H1 (cell line): Measurements from ENCODE around the gene DLK1. TPM values are rescaled to one million over a fixed set of nuclear protein-coding genes. Genes with fewer than 3 reads are reported as not detected.

Source experiments
- CTCF ChIA-PET: fragments of 300-600 bp; sonication (Branson Sonifier 250); formaldehyde crosslinking; loops from one replicate; lab custom pipeline; 2021; ENCODE audit not compliant: partially characterized antibody; lab: Charles Lee
- POLR2A ChIA-PET: fragments of 300-600 bp; sonication (Branson Sonifier 250); formaldehyde crosslinking; loops from one replicate; lab custom pipeline; 2021; ENCODE audit warnings: inconsistent platforms; ENCODE audit not compliant: partially characterized antibody; lab: Charles Lee
- DNase-seq, 2 experiments: peaks; one replicate each; pipeline versions ENCODE4 v3.0.0 to v3.0.0-alpha.2; 2010 to 2022; ENCODE audit warnings: low spot score in 2 of 2, low read depth in 1 of 2, mixed read lengths in 1 of 2
- FAIRE-seq: peaks from 2 replicates; lab custom pipeline; 2011; peaks lifted over from hg19 to GRCh38; lab: Jason Lieb, UNC
- H2AFZ ChIP-seq: 2 replicates; pipeline ENCODE4 v1.8.1; 2012; ENCODE audit warnings: low read length, inconsistent platforms
- H2AK5ac ChIP-seq: 2 replicates; pipeline ENCODE4 v1.6.1; 2013; ENCODE audit warnings: low read depth, low read length
- H2BK120ac ChIP-seq: replicated peaks from 2 replicates; pipeline ENCODE3; 2013; ENCODE audit warnings: low read depth, low read length, inconsistent platforms
- H2BK12ac ChIP-seq: 2 replicates; pipeline ENCODE4 v1.6.1; 2013; ENCODE audit warnings: low read depth, low read length
- H2BK15ac ChIP-seq: 2 replicates; pipeline ENCODE4 v1.6.1; 2013; ENCODE audit warnings: low read length
- H2BK20ac ChIP-seq: 2 replicates; pipeline ENCODE4 v1.6.1; 2013; ENCODE audit warnings: low read length
- H2BK5ac ChIP-seq: 2 replicates; pipeline ENCODE4 v1.6.1; 2013; ENCODE audit warnings: low read depth, low read length
- H3K14ac ChIP-seq: 2 replicates; pipeline ENCODE4 v1.6.1; 2013; ENCODE audit warnings: inconsistent platforms; ENCODE audit not compliant: insufficient read length
- H3K18ac ChIP-seq: 2 replicates; pipeline ENCODE4 v1.6.1; 2013; ENCODE audit warnings: low read length; ENCODE audit errors: extremely low read depth
- H3K23ac ChIP-seq: 2 replicates; pipeline ENCODE4 v1.6.1; 2013; ENCODE audit warnings: inconsistent platforms; ENCODE audit not compliant: insufficient read length
- H3K23me2 ChIP-seq: 2 replicates; pipeline ENCODE4 v1.6.1; 2013; ENCODE audit warnings: low read depth, low read length
- H3K27ac ChIP-seq: 2 replicates; pipeline ENCODE4 v1.6.1; 2011; ENCODE audit warnings: low read depth, low read length, inconsistent platforms
- H3K27me3 ChIP-seq, 4 experiments: replicated peaks in 1 of 4; 1 replicate in 1 of 4; 2 replicates in 3 of 4; pipeline versions ENCODE4 v1.6.1 to v1.8.1; 2011 to 2013; ENCODE audit warnings: low read length in 3 of 4, mild to moderate bottlenecking in 3 of 4, inconsistent platforms in 2 of 4, mixed read lengths in 2 of 4, moderate library complexity in 1 of 4; ENCODE audit not compliant: control insufficient read depth in 3 of 4, insufficient read depth in 3 of 4; ENCODE audit errors: extremely low read depth in 1 of 4
- H3K36me3 ChIP-seq, 4 experiments: 2 replicates each; pipeline versions ENCODE4 v1.6.1 to v1.8.1; 2011 to 2013; ENCODE audit warnings: mild to moderate bottlenecking in 4 of 4, low read length in 3 of 4, moderate library complexity in 2 of 4, control low read depth in 1 of 4, inconsistent platforms in 1 of 4; ENCODE audit not compliant: insufficient read depth in 4 of 4, control insufficient read depth in 2 of 4
- H3K4ac ChIP-seq: replicated peaks from 2 replicates; pipeline ENCODE3; 2013; ENCODE audit warnings: low read length, low read depth, mixed read lengths, inconsistent platforms; ENCODE audit not compliant: insufficient read length
- H3K4me1 ChIP-seq, 4 experiments: replicated peaks in 1 of 4; 1 replicate in 1 of 4; 2 replicates in 3 of 4; pipeline versions ENCODE4 v1.6.1 to v1.8.1; 2011 to 2013; ENCODE audit warnings: low read length in 3 of 4, inconsistent platforms in 2 of 4, mixed read lengths in 1 of 4; ENCODE audit not compliant: insufficient read depth in 4 of 4, control insufficient read depth in 3 of 4
- H3K4me2 ChIP-seq, 2 experiments: 2 replicates each; pipeline versions ENCODE4 v1.6.1 to v1.8.1; 2011 to 2013; ENCODE audit warnings: low read depth in 2 of 2, low read length in 2 of 2, control low read depth in 1 of 2, inconsistent platforms in 1 of 2, mild to moderate bottlenecking in 1 of 2; ENCODE audit not compliant: insufficient read depth in 1 of 2
- H3K4me3 ChIP-seq, 4 experiments: fragments of 200-600, 300-600 bp in 1 of 4; sonication (generic), shearing (Covaris generic), sonication (Bioruptor Twin) in 1 of 4; 2 replicates each; pipeline versions ENCODE4 v1.5.1 to v1.8.1; 2011 to 2016; ENCODE audit warnings: low read length in 4 of 4, low read depth in 3 of 4, control low read depth in 2 of 4, inconsistent platforms in 2 of 4, mild to moderate bottlenecking in 2 of 4, mixed read lengths in 1 of 4, moderate library complexity in 1 of 4; ENCODE audit not compliant: insufficient read depth in 2 of 4; ENCODE audit errors: extremely low read depth in 1 of 4
- H3K56ac ChIP-seq: replicated peaks from 2 replicates; pipeline ENCODE3; 2013; ENCODE audit warnings: low read depth, mild to moderate bottlenecking, mixed read lengths, low read length, inconsistent platforms; ENCODE audit not compliant: insufficient read length
- H3K79me1 ChIP-seq: 2 replicates; pipeline ENCODE4 v1.6.1; 2013; ENCODE audit warnings: low read depth, low read length, control low read depth
- H3K79me2 ChIP-seq, 2 experiments: 2 replicates each; pipeline versions ENCODE4 v1.6.1 to v1.8.1; 2012 to 2013; ENCODE audit warnings: low read length in 2 of 2, mild to moderate bottlenecking in 2 of 2, inconsistent platforms in 1 of 2; ENCODE audit not compliant: insufficient read depth in 2 of 2, control insufficient read depth in 1 of 2
- H3K9ac ChIP-seq, 4 experiments: replicated peaks in 1 of 4; 1 replicate in 1 of 4; 2 replicates in 3 of 4; pipeline versions ENCODE4 v1.6.1 to v1.8.1; 2011 to 2013; ENCODE audit warnings: low read depth in 3 of 4, low read length in 3 of 4, control low read depth in 2 of 4, mild to moderate bottlenecking in 2 of 4, moderate library complexity in 2 of 4, inconsistent platforms in 1 of 4; ENCODE audit errors: extremely low read depth in 1 of 4
- H3K9me3 ChIP-seq, 2 experiments: 2 replicates each; pipeline versions ENCODE4 v1.6.1 to v1.8.1; 2012 to 2013; ENCODE audit warnings: mild to moderate bottlenecking in 2 of 2, moderate library complexity in 2 of 2, control low read depth in 1 of 2, inconsistent platforms in 1 of 2, low read depth in 1 of 2, low read length in 1 of 2, mixed read lengths in 1 of 2; ENCODE audit not compliant: insufficient read depth in 2 of 2
- H4K20me1 ChIP-seq, 2 experiments: replicated peaks in 1 of 2; 2 replicates each; pipeline versions ENCODE3 to v1.8.1; 2011 to 2013; ENCODE audit warnings: inconsistent platforms in 2 of 2, low read length in 2 of 2, mild to moderate bottlenecking in 1 of 2; ENCODE audit not compliant: insufficient read depth in 2 of 2, control insufficient read depth in 1 of 2
- H4K5ac ChIP-seq: 2 replicates; pipeline ENCODE4 v1.6.1; 2013; ENCODE audit warnings: low read length, low read depth, mixed read lengths, inconsistent platforms; ENCODE audit not compliant: insufficient read length
- H4K8ac ChIP-seq: 2 replicates; pipeline ENCODE4 v1.8.0; 2013; ENCODE audit warnings: mild to moderate bottlenecking, moderate library complexity, low read length, inconsistent platforms; ENCODE audit not compliant: insufficient read depth; ENCODE audit errors: extremely low read depth
- H4K91ac ChIP-seq: replicated peaks from 2 replicates; pipeline ENCODE3; 2013; ENCODE audit warnings: low read length, mixed read lengths, inconsistent platforms; ENCODE audit not compliant: insufficient read length
- ASH2L ChIP-seq: fragments of 200-600, 300-600 bp; sonication (generic); IDR thresholded peaks from one replicate; pipeline ENCODE4 v1.7.1; 2017; ENCODE audit warnings: low read length
- BCL11A ChIP-seq, 2 experiments: IDR thresholded peaks; one replicate each; pipeline ENCODE4 v1.6.1; 2011; ENCODE audit warnings: low read depth in 2 of 2, low read length in 2 of 2, mild to moderate bottlenecking in 2 of 2
- JUN ChIP-seq: IDR thresholded peaks from 2 replicates; pipeline ENCODE4 v1.6.1; 2011; ENCODE audit warnings: low read depth, mild to moderate bottlenecking, improper control_type of control experiment, low read length
- KDM1A ChIP-seq: fragments of 200-600, 300-600 bp; sonication (generic); IDR thresholded peaks from 2 replicates; pipeline ENCODE4 v1.7.1; 2016; ENCODE audit warnings: mild to moderate bottlenecking, low read length, borderline replicate concordance
- KDM4A ChIP-seq: IDR thresholded peaks from one replicate; pipeline ENCODE4 v1.7.1; 2012; ENCODE audit warnings: low read depth, mild to moderate bottlenecking, moderate library complexity, low read length, inconsistent platforms; ENCODE audit not compliant: severe bottlenecking
- MAX ChIP-seq: IDR thresholded peaks from 2 replicates; pipeline ENCODE4 v1.6.1; 2012; ENCODE audit warnings: inconsistent platforms
- RBBP5 ChIP-seq: IDR thresholded peaks from 2 replicates; pipeline ENCODE4 v1.7.1; 2012; ENCODE audit warnings: low read depth, mild to moderate bottlenecking, inconsistent platforms, low read length, moderate library complexity, borderline replicate concordance
- SAP30 ChIP-seq: fragments of 300-600 bp; sonication (generic); IDR thresholded peaks from 2 replicates; pipeline ENCODE4 v1.7.1; 2012; ENCODE audit warnings: low read length, moderate library complexity, mild to moderate bottlenecking, inconsistent platforms; ENCODE audit not compliant: insufficient read depth, insufficient replicate concordance
- SIN3A ChIP-seq, 2 experiments: IDR thresholded peaks in 1 of 2; conservative IDR thresholded peaks in 1 of 2; 2 replicates each; pipeline ENCODE4 v1.6.1; 2011 to 2012; ENCODE audit warnings: low read length in 2 of 2, improper control_type of control experiment in 1 of 2, low read depth in 1 of 2, mild to moderate bottlenecking in 1 of 2
- SP1 ChIP-seq: IDR thresholded peaks from 2 replicates; pipeline ENCODE4 v1.6.1; 2011; ENCODE audit warnings: low read depth, low read length
- SP4 ChIP-seq: IDR thresholded peaks from 2 replicates; pipeline ENCODE4 v1.6.1; 2012; ENCODE audit warnings: low read length, inconsistent platforms
- TAF1 ChIP-seq: IDR thresholded peaks from 2 replicates; pipeline ENCODE4 v1.6.1; 2011; ENCODE audit warnings: mild to moderate bottlenecking, low read depth, low read length
- WGBS, 2 experiments: shearing (Covaris generic) in 1 of 2; methylation state at CpG; one replicate each; pipeline versions ENCODE4 v1.1.6 to v1.1.7; 2013 to 2015; ENCODE audit warnings: low lambda C conversion rate in 2 of 2, mixed read lengths in 2 of 2, inconsistent platforms in 1 of 2, low coverage in 1 of 2, missing lambda C conversion rate in 1 of 2; ENCODE audit not compliant: insufficient replicate concordance in 2 of 2, insufficient coverage in 1 of 2, insufficient read length in 1 of 2; ENCODE audit errors: extremely low coverage in 1 of 2, missing lambda C conversion rate in 1 of 2; 5-methylcytosine and 5-hydroxymethylcytosine counted together
- polyA plus RNA-seq, 7 experiments: library from polyadenylated mRNA; depleted of rRNA in 3 of 7; stranded (reverse) in 5 of 7; unstranded in 2 of 7; fragments of >200 nt in 5 of 7; fragments of 200-250 nt in 2 of 7; gene quantifications; 1 replicate in 5 of 7; 2 replicates in 1 of 7; 4 replicates in 1 of 7; pipeline versions ENCODE4 v1.2.1 to v1.2.3, GENCODE V29; 2011 to 2013; ENCODE audit warnings: missing spikeins in 2 of 7, mixed read lengths in 2 of 7
- total RNA-seq: library from RNA; stranded (reverse); fragmentation: NEBNext Ultra II Directional; extraction: Animal tissue kit (Norgen Biotek cat#: 25700); gene quantifications from 2 replicates; pipeline ENCODE4 v1.2.1, GENCODE V29; 2021

Gene DLK1
- total and polyA plus RNA-seq, 2 of the 8 experiments (the other 6 are each of a cell fraction or from before 2014, with no cell fraction given) = 1.3 to 2.4 TPM

DNA sequence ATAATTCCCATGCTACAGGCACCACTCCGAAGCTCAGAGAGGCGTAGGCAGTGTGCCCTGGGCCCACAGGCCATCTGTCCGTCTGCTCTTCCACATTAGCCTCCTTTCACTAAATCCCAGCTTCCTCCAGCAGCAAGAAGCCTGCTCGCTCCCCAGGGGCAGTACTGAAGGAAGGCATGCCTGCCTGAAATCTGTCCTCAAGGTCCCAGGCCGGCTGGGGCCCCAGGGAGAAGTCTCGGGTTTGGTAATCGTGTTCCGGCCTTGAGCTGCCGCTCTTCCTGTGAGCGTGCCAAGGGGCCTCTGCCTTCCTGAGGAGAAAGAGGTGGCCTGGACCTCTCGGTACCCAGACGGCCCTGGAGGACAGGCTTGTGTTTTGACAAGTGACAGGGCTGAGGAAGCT is 15.2 kb upstream of the DLK1 start:
- no peak for DNase-seq
- FAIRE-seq = no peak
- TF ChIP-seq TAF1 (no peak), ASH2L (no peak), MAX (no peak), BCL11A (IDR thresholded peaks at IDR 0.05; ENCODE audit: low read depth in 2 of 2, low read length in 2 of 2) (no peak), SP4 (no peak), RBBP5 (no peak), JUN (no peak), SP1 (no peak), SAP30 (no peak), KDM1A (no peak), KDM4A (no peak), SIN3A (conservative IDR thresholded peaks at IDR 0.05 in 1 of 2, IDR thresholded peaks at IDR 0.05 in 1 of 2; ENCODE audit: low read depth in 1 of 2, low read length in 2 of 2) (no peak)

More for the DNA sequence above, 15.2 kb upstream of the DLK1 start:
- Histone ChIP-seq H2BK5ac (peak overlapping the region; percentile 2; the same call in 1 of the 2 replicates), H4K5ac (no peak overlapping the region), H3K4me2 (no peak overlapping the region), H4K20me1 (peaks cover 0 to 4% of the 10 kb centered on the region in 2 experiments), H3K79me2 (no peaks in the 10 kb centered on the region), H3K4me1 (peaks cover 0 to 18% (median 13%) of the 10 kb centered on the region in 4 experiments; a peak in 6 of 7 replicates), H3K23ac (no peak overlapping the region), H2BK12ac (peak overlapping the region; percentile 50; the same call in 1 of the 2 replicates), H3K23me2 (peaks cover 6% of the 10 kb centered on the region; the same call in 1 of the 2 replicates), H3K27me3 (peaks cover 2 to 22% (median 14%) of the 10 kb centered on the region in 4 experiments), H2BK20ac (0 out of 2 replicates have a peak overlapping the region, but pooled peaks have one; percentile 80), H2AFZ (no peak overlapping the region), H3K18ac (peak overlapping the region; percentile 56), H3K4ac (no peak overlapping the region), H3K36me3 (no peaks in the 10 kb centered on the region), H4K91ac (peak overlapping the region; percentile 56), H2BK15ac (no peak overlapping the region), H2BK120ac (no peak overlapping the region), H3K9me3 (no peaks in the 10 kb centered on the region), H3K9ac (no peak overlapping the region), H3K56ac (no peak overlapping the region), H3K14ac (no peak overlapping the region), H3K79me1 (no peaks in the 10 kb centered on the region), H4K8ac (no peak overlapping the region), H3K4me3 (no peak overlapping the region), H2AK5ac (peak overlapping the region; percentile 75; the same call in 1 of the 2 replicates), H3K27ac (no peak overlapping the region)
- POLR2A ChIA-PET = interaction anchor here (1.1 kb wide), 1 partner anchor 10 kb away, joined by 3 read pairs; no protein-coding TSS in a partner anchor
- CTCF ChIA-PET = interaction anchor here (0.6 to 2.0 kb wide), 9 partner anchors 8 to 1444 kb away, joined by 3 to 9 read pairs (median 3); no protein-coding TSS in a partner anchor
- 93% methylated on average over 12 of the region's 12 CpGs; no CpG with 5 or more reads in 1 of the 2 experiments for WGBS, 2 experiments
